Cerebellar cortex (tissue), 1 donor: Measurements from ENCODE around the gene CYP2C9.
"Not testable (repeated sequence)": the region's sequence is repeated elsewhere in the genome, so short reads cannot be mapped to it uniquely, and the experiment has no call there.

Experiments used
- DNase-seq: peaks from one replicate; pipeline ENCODE4 v3.0.0-alpha.2; 2015; ENCODE audit warnings: low spot score

CYP2C9 gene

GRCh38 chr10:94938383-94938782 is at the start of gene CYP2C9:
Gene CYP2C9 (plus strand): TSS chr10:94938658. CDS start chr10:94938683, 25 bp downstream.
- no peak for DNase-seq

- DNase-seq: no peak
Measured at GRCh38 chr10:94889123-94889522, 49.3 kb upstream of the CYP2C9 start.

- DNase-seq: no peak
Measured at GRCh38 chr10:94890264-94891022, 48.0 kb upstream of the CYP2C9 start.

GRCh38 chr10:94898414-94898813 is 40.0 kb upstream of the CYP2C9 start:
- DNase-seq: not testable (repeated sequence)

- no peak for DNase-seq
Measured at GRCh38 chr10:94902080-94902479, 36.4 kb upstream of the CYP2C9 start.

- DNase-seq: no peak
Measured at GRCh38 chr10:94902570-94902969, 35.9 kb upstream of the CYP2C9 start.

GRCh38 chr10:94904506-94905148 is 33.8 kb upstream of the CYP2C9 start:
- not testable (repeated sequence) for DNase-seq

GRCh38 chr10:94916423-94916822 is 22.0 kb upstream of the CYP2C9 start:
- DNase-seq: no peak

- no peak for DNase-seq
Measured at GRCh38 chr10:94936721-94937120, 1.7 kb upstream of the CYP2C9 start.

GRCh38 chr10:94943432-94944103 is 5.1 kb downstream of the CYP2C9 start:
- not testable (repeated sequence) for DNase-seq

GRCh38 chr10:94946181-94946580 is 7.7 kb downstream of the CYP2C9 start:
- DNase-seq: not testable (repeated sequence)

- peak; percentile 25 for DNase-seq
Measured at GRCh38 chr10:94963901-94964300, 25.4 kb downstream of the CYP2C9 start.

GRCh38 chr10:94983555-94983954 is 45.1 kb downstream of the CYP2C9 start:
- no peak for DNase-seq

GRCh38 chr10:94989192-94989591 is 50.7 kb downstream of the CYP2C9 start:
- DNase-seq: no peak

GRCh38 chr10:94991243-94991888 is 52.9 kb downstream of the CYP2C9 start:
- no peak for DNase-seq

- DNase-seq: no peak
Measured at GRCh38 chr10:94992811-94993210, 54.4 kb downstream of the CYP2C9 start.

GRCh38 chr10:94997741-94998174 is 59.3 kb downstream of the CYP2C9 start:
- no peak for DNase-seq

GRCh38 chr10:95026461-95026860 is 88.0 kb downstream of the CYP2C9 start:
- DNase-seq: no peak

- DNase-seq: no peak
Measured at GRCh38 chr10:95031656-95032055, 93.2 kb downstream of the CYP2C9 start.

- DNase-seq: no peak
Measured at GRCh38 chr10:95034401-95034800, 95.9 kb downstream of the CYP2C9 start.

GRCh38 chr10:95035332-95036295 is 97.2 kb downstream of the CYP2C9 start:
- no peak for DNase-seq
